Smooth muscle cell (in vitro differentiated cells): ENCODE measurements around the gene HK3. TPM values are rescaled to one million over a fixed set of nuclear protein-coding genes. Genes with fewer than 3 reads are reported as not detected.

Source experiments
- DNase-seq: peaks from one replicate; lab custom pipeline; 2025; ENCODE audit not compliant: unreplicated experiment; lab: John Stamatoyannopoulos, UW
- H2AFZ ChIP-seq: fragments of 200-600 bp; sonication (generic); 2 replicates; pipeline ENCODE4 v1.6.0; 2016; ENCODE audit warnings: antibody characterized with exemption, low read depth, mild to moderate bottlenecking
- H3F3A ChIP-seq: fragments of 200-600 bp; sonication (generic); 2 replicates; pipeline ENCODE4 v1.6.0; 2017; ENCODE audit warnings: antibody characterized with exemption, low read depth
- H3K27ac ChIP-seq: fragments of 200-600 bp; sonication (generic); 2 replicates; pipeline ENCODE4 v1.5.1; 2016; ENCODE audit warnings: low read depth, mild to moderate bottlenecking
- H3K27me3 ChIP-seq: fragments of 200-600 bp; sonication (generic); 2 replicates; pipeline ENCODE4 v1.6.1; 2016; ENCODE audit warnings: low read depth, mild to moderate bottlenecking
- H3K36me3 ChIP-seq: fragments of 200-600 bp; sonication (generic); 2 replicates; pipeline ENCODE4 v1.5.1; 2016; ENCODE audit warnings: low read depth
- H3K4me1 ChIP-seq: fragments of 200-600 bp; sonication (generic); 2 replicates; pipeline ENCODE4 v1.5.1; 2016; ENCODE audit warnings: low read depth
- H3K4me2 ChIP-seq: fragments of 200-600 bp; sonication (generic); 2 replicates; pipeline ENCODE4 v1.6.0; 2016; ENCODE audit warnings: mild to moderate bottlenecking
- H3K4me3 ChIP-seq: fragments of 200-600 bp; sonication (generic); 2 replicates; pipeline ENCODE4 v1.5.1; 2016; ENCODE audit warnings: mild to moderate bottlenecking
- H3K79me2 ChIP-seq: fragments of 200-600 bp; sonication (generic); 2 replicates; pipeline ENCODE4 v1.6.0; 2016; ENCODE audit warnings: low read depth, mild to moderate bottlenecking
- H3K9ac ChIP-seq: fragments of 200-600 bp; sonication (generic); 2 replicates; pipeline ENCODE4 v1.6.0; 2016; ENCODE audit warnings: low read depth
- H3K9me3 ChIP-seq: fragments of 200-600 bp; sonication (generic); replicated peaks from 2 replicates; pipeline ENCODE4 v1.5.1; 2016; ENCODE audit warnings: low read depth
- H4K20me1 ChIP-seq: fragments of 200-600 bp; sonication (generic); 2 replicates; pipeline ENCODE4 v1.6.0; 2016; ENCODE audit warnings: low read depth
- CTCF ChIP-seq: fragments of 200-600 bp; sonication (generic); IDR thresholded peaks from 2 replicates; pipeline ENCODE4 v1.5.1; 2017; ENCODE audit warnings: borderline replicate concordance, mild to moderate bottlenecking, antibody characterized with exemption; ENCODE audit not compliant: insufficient read depth, poor library complexity, severe bottlenecking
- WGBS: methylation state at CpG from one replicate; pipeline ENCODE4 v1.1.7; 2016; ENCODE audit warnings: low lambda C conversion rate; 5-methylcytosine and 5-hydroxymethylcytosine counted together
- polyA plus RNA-seq: library from polyadenylated mRNA; unstranded; fragments of >200 nt; fragmentation: Nextera tagmentation; extraction: Ambion mirVana; gene quantifications from 2 replicates; pipeline ENCODE4 v1.2.1, GENCODE V29; 2016
- total RNA-seq: library from RNA; depleted of rRNA; stranded (reverse); fragments of >200 nt; gene quantifications from 2 replicates; pipeline ENCODE4 v1.2.3, GENCODE V29; 2014

Gene HK3
- total and polyA plus RNA-seq, 2 experiments from 2014 or later: not detected

GRCh38 chr5:176891331-176891958 lies 7.7 kb downstream of the HK3 start:
- H2AFZ ChIP-seq: no peak overlapping the region
- no peak overlapping the region for H3K27ac ChIP-seq
- H3K9ac ChIP-seq: no peak overlapping the region
- no peaks in the 10 kb centered on the region for H3K79me2 ChIP-seq
- H3K9me3 ChIP-seq: no peaks in the 10 kb centered on the region
- H3K36me3 ChIP-seq: no peaks in the 10 kb centered on the region
- no peak for DNase-seq
- no peak for TF ChIP-seq CTCF
- no peaks in the 10 kb centered on the region for H3K4me1 ChIP-seq
- no peak overlapping the region for H3K4me2 ChIP-seq
- no peak overlapping the region for H3K4me3 ChIP-seq
- H3K27me3 ChIP-seq: peaks cover 7% of the 10 kb centered on the region
- H3F3A ChIP-seq: no peaks in the 10 kb centered on the region
- 92% methylated on average over 9 of the region's 9 CpGs for WGBS
- H4K20me1 ChIP-seq: no peaks in the 10 kb centered on the region

DNA sequence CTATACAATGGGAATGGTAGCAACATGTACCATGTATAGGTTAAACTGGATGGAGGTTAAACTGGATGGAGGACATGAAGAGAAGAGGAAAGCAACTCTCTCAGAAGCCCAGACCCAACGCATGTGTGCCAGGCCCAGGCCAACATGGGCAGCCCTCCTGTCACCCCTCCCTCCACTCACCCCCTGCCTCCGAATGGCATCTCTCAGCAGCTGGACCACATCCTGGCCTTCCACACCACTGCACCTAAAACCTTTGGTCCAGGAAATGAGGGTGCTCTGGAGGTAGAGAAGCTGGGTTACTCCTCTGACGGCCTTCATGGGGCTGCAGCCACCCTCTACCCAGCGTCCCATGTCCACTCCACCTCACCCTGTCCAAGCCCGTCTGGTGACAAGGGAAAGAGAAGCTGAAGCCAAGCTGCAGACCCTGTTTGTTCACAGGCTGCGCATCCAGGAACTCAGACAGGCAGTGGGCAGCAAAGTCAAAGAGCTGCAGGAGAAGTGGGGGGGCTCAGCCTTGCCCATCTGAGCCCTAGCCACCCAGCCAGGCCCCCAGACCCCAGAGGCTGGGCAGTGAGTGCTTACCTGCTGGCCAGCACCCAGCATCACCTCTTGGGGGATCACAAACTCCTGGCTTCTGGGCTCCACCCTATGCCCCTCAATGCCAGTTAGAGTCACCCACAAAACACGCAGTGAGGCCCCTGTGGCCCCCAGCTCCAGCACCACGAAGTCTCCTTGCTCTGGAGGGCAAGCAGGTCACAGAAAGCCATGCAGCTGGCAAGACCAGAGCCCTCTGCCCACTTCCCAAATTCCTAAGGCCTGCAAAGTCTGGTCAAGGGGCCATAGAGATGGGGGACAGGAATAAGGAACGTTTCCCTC lies 8.5 kb downstream of the HK3 start:
- WGBS: 79% methylated on average over 9 of the region's 9 CpGs
- H3K4me3 ChIP-seq: no peak overlapping the region
- DNase-seq: no peak
- no peaks in the 10 kb centered on the region for H3F3A ChIP-seq
- no peak overlapping the region for H3K4me2 ChIP-seq
- H3K4me1 ChIP-seq: no peaks in the 10 kb centered on the region
- H3K9me3 ChIP-seq: no peaks in the 10 kb centered on the region
- no peaks in the 10 kb centered on the region for H3K79me2 ChIP-seq
- H3K27ac ChIP-seq: no peak overlapping the region
- no peak overlapping the region for H3K9ac ChIP-seq
- peaks cover 7% of the 10 kb centered on the region for H3K27me3 ChIP-seq
- H2AFZ ChIP-seq: no peak overlapping the region
- no peak for TF ChIP-seq CTCF
- no peaks in the 10 kb centered on the region for H3K36me3 ChIP-seq
- no peaks in the 10 kb centered on the region for H4K20me1 ChIP-seq

DNA sequence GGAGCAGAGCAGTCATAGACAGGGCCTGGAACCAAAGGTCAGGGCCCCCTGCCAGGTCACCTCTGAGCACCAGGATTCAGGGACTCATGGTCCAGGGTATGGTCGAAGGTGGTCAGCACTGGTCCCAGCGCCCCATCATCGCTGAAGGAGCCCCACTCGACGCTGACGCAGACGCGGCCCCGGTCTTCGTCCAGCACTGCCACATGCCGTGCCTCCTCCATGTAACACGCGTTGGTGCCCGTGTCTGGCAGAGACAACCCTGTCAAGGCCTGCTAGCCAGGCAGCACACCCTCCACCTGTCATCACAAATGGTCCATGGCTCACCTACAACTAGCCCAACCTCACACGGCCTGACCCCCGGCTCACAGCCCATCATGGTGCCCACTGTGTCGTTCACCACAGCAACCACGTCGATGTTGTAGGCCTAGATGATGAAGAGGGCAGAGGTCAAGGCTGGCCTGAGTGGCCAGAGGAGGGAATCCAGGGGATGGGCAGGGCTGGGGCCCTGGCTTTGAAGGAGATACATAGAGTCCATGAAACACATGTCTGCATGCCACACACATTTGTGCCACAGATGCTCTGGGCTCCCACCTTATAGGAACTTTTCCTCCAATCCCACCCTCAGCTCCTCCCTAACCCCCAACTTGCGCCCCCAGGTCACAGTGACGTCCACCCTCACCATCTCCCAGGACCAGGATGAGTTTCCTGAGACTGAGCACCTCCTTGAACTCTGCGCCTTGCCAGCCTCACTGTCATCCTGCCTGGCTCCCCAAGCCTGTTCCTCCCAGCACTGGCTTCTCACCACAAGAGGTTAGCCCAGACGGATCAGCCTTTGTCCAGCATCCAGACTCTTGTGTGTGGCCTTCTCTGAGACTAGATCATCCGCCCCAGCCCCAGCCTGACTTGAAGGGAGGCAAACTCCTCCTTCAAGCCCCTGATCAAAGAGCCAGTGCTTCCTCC lies 9.5 kb downstream of the HK3 start:
- no peak overlapping the region for H3K4me3 ChIP-seq
- H3K79me2 ChIP-seq: no peaks in the 10 kb centered on the region
- no peaks in the 10 kb centered on the region for H3K4me1 ChIP-seq
- DNase-seq: no peak
- no peak for TF ChIP-seq CTCF
- no peak overlapping the region for H3K9ac ChIP-seq
- no peaks in the 10 kb centered on the region for H3K36me3 ChIP-seq
- H3K9me3 ChIP-seq: no peaks in the 10 kb centered on the region
- H3F3A ChIP-seq: no peaks in the 10 kb centered on the region
- no peak overlapping the region for H3K27ac ChIP-seq
- no peaks in the 10 kb centered on the region for H4K20me1 ChIP-seq
- H3K4me2 ChIP-seq: no peak overlapping the region
- peaks cover 7% of the 10 kb centered on the region for H3K27me3 ChIP-seq
- WGBS: 90% methylated on average over 21 of the region's 24 CpGs
- no peak overlapping the region for H2AFZ ChIP-seq
